H9 (cell line): ENCODE measurements around the gene KIF26A. TPM values are rescaled to one million over a fixed set of nuclear protein-coding genes. Genes with fewer than 3 reads are reported as not detected.

Experiments used
- DNase-seq: peaks from one replicate; pipeline ENCODE4 v3.0.0-alpha.2; 2017
- H2AFZ ChIP-seq: one replicate; pipeline ENCODE4 v1.6.1; 2013; ENCODE audit warnings: mild to moderate bottlenecking, low read length, control low read depth, moderate library complexity
- H2AK5ac ChIP-seq: 2 replicates; pipeline ENCODE4 v1.6.1; 2013; ENCODE audit warnings: low read length, control low read depth, mixed read lengths; ENCODE audit not compliant: insufficient read length
- H2BK120ac ChIP-seq: one replicate; pipeline ENCODE4 v1.6.1; 2013; ENCODE audit warnings: low read depth, mild to moderate bottlenecking, low read length, control low read depth, inconsistent platforms; ENCODE audit not compliant: poor library complexity, severe bottlenecking
- H2BK12ac ChIP-seq: 2 replicates; pipeline ENCODE4 v1.6.1; 2013; ENCODE audit warnings: low read length, control low read depth, mixed read lengths, low read depth; ENCODE audit not compliant: insufficient read length
- H2BK15ac ChIP-seq: 2 replicates; pipeline ENCODE4 v1.6.1; 2013; ENCODE audit warnings: low read depth, low read length, control low read depth
- H2BK20ac ChIP-seq: one replicate; pipeline ENCODE4 v1.6.1; 2013; ENCODE audit warnings: low read depth, mild to moderate bottlenecking, low read length, control low read depth, inconsistent platforms; ENCODE audit not compliant: poor library complexity, severe bottlenecking
- H2BK5ac ChIP-seq: 2 replicates; pipeline ENCODE4 v1.6.1; 2013; ENCODE audit warnings: low read length, control low read depth, mixed read lengths; ENCODE audit not compliant: insufficient read length
- H3K14ac ChIP-seq: 2 replicates; pipeline ENCODE4 v1.6.1; 2013; ENCODE audit warnings: low read length, control low read depth; ENCODE audit not compliant: insufficient read depth
- H3K18ac ChIP-seq: 2 replicates; pipeline ENCODE4 v1.6.1; 2013; ENCODE audit warnings: low read depth, mild to moderate bottlenecking, mixed read lengths, low read length, control low read depth; ENCODE audit not compliant: insufficient read length
- H3K23ac ChIP-seq: 2 replicates; pipeline ENCODE4 v1.6.1; 2013; ENCODE audit warnings: low read length, control low read depth, mixed read lengths, low read depth; ENCODE audit not compliant: insufficient read length
- H3K23me2 ChIP-seq: 2 replicates; pipeline ENCODE4 v1.6.1; 2013; ENCODE audit warnings: low read depth, mild to moderate bottlenecking, mixed read lengths, low read length, control low read depth; ENCODE audit not compliant: insufficient read length, poor library complexity, severe bottlenecking
- H3K27ac ChIP-seq: 2 replicates; pipeline ENCODE4 v1.5.1; 2013; ENCODE audit warnings: low read length, control low read depth, mixed read lengths, low read depth; ENCODE audit not compliant: insufficient read length
- H3K27me3 ChIP-seq: 2 replicates; pipeline ENCODE4 v1.6.1; 2013; ENCODE audit warnings: low read length, control low read depth, inconsistent platforms; ENCODE audit not compliant: insufficient read depth
- H3K4ac ChIP-seq: 2 replicates; pipeline ENCODE4 v1.6.1; 2013; ENCODE audit warnings: low read depth, mild to moderate bottlenecking, control low read depth, inconsistent platforms, low read length, moderate library complexity
- H3K4me1 ChIP-seq: 2 replicates; pipeline ENCODE4 v1.6.1; 2013; ENCODE audit warnings: low read length, control low read depth, inconsistent platforms; ENCODE audit not compliant: insufficient read depth
- H3K4me2 ChIP-seq: 2 replicates; pipeline ENCODE4 v1.6.1; 2013; ENCODE audit warnings: low read length, control low read depth, mixed read lengths; ENCODE audit not compliant: insufficient read length, insufficient read depth
- H3K56ac ChIP-seq: 2 replicates; pipeline ENCODE4 v1.6.1; 2013; ENCODE audit warnings: low read depth, mild to moderate bottlenecking, mixed read lengths, low read length, control low read depth; ENCODE audit not compliant: insufficient read length
- H3K79me1 ChIP-seq: 2 replicates; pipeline ENCODE4 v1.6.1; 2013; ENCODE audit warnings: low read depth, mild to moderate bottlenecking, moderate library complexity, low read length, control low read depth, inconsistent platforms; ENCODE audit not compliant: insufficient read depth, poor library complexity, severe bottlenecking
- H3K79me2 ChIP-seq: 2 replicates; pipeline ENCODE4 v1.6.1; 2013; ENCODE audit warnings: low read length, control low read depth, inconsistent platforms; ENCODE audit not compliant: insufficient read depth
- H3K9ac ChIP-seq: 2 replicates; pipeline ENCODE4 v1.6.1; 2013; ENCODE audit warnings: low read length, control low read depth, mixed read lengths; ENCODE audit not compliant: insufficient read length; ENCODE audit errors: extremely low read depth
- H3K9me3 ChIP-seq: one replicate; pipeline ENCODE4 v1.6.1; 2013; ENCODE audit warnings: low read depth, low read length, inconsistent platforms; ENCODE audit not compliant: control insufficient read depth
- H3T11ph ChIP-seq: one replicate; pipeline ENCODE4 v1.6.1; 2013; ENCODE audit warnings: mild to moderate bottlenecking, low read length, control low read depth, inconsistent platforms
- H4K20me1 ChIP-seq: one replicate; pipeline ENCODE4 v1.6.1; 2013; ENCODE audit not compliant: control insufficient read depth, insufficient read length, insufficient read depth
- H4K5ac ChIP-seq: 2 replicates; pipeline ENCODE4 v1.6.1; 2013; ENCODE audit warnings: low read depth, mild to moderate bottlenecking, mixed read lengths, low read length, control low read depth; ENCODE audit not compliant: insufficient read length
- H4K8ac ChIP-seq: replicated peaks from 2 replicates; pipeline ENCODE4 v1.6.1; 2013; ENCODE audit warnings: low read length, control low read depth, mixed read lengths, low read depth; ENCODE audit not compliant: insufficient read length
- H4K91ac ChIP-seq: 2 replicates; pipeline ENCODE4 v1.6.1; 2013; ENCODE audit warnings: low read depth, mild to moderate bottlenecking, moderate library complexity, mixed read lengths, low read length, control low read depth; ENCODE audit not compliant: insufficient read length
- H3K27ac Mint-ChIP-seq, 3 experiments: 2 replicates in 2 of 3; 3 replicates in 1 of 3; pipeline ENCODE4 v1.8.0; 2020 to 2021; ENCODE audit warnings: mixed read lengths in 3 of 3, mild to moderate bottlenecking in 1 of 3, moderate library complexity in 1 of 3
- H3K27me3 Mint-ChIP-seq: 2 replicates; pipeline ENCODE4 v1.8.0; 2021; ENCODE audit warnings: low read depth, mild to moderate bottlenecking, moderate library complexity, mixed read lengths
- H3K36me3 Mint-ChIP-seq, 3 experiments: 2 replicates in 2 of 3; 3 replicates in 1 of 3; pipeline ENCODE4 v1.8.0; 2020 to 2021; ENCODE audit warnings: low read depth in 3 of 3, mixed read lengths in 3 of 3; ENCODE audit not compliant: insufficient read depth in 1 of 3
- H3K4me1 Mint-ChIP-seq, 2 experiments: 2 replicates each; pipeline ENCODE4 v1.8.0; 2020; ENCODE audit warnings: mixed read lengths in 2 of 2
- H3K4me3 Mint-ChIP-seq, 2 experiments: 2 replicates in 1 of 2; 3 replicates in 1 of 2; pipeline ENCODE4 v1.8.0; 2020 to 2021; ENCODE audit warnings: mild to moderate bottlenecking in 2 of 2, mixed read lengths in 2 of 2, moderate library complexity in 1 of 2
- H3K9me3 Mint-ChIP-seq, 2 experiments: 2 replicates in 1 of 2; 3 replicates in 1 of 2; pipeline ENCODE4 v1.8.0; 2020; ENCODE audit warnings: mild to moderate bottlenecking in 2 of 2, mixed read lengths in 2 of 2, moderate library complexity in 1 of 2
- CTCF ChIP-seq: fragments of 200-600 bp; sonication (generic); conservative IDR thresholded peaks from 3 replicates; pipeline ENCODE4 v1.8.0; 2021; ENCODE audit warnings: antibody characterized with exemption, mild to moderate bottlenecking
- WGBS: extraction: QIAGEN DNeasy Blood & Tissue Kit; methylation state at CpG from one replicate; pipeline ENCODE4 v1.1.7; 2013; ENCODE audit warnings: missing lambda C conversion rate, low lambda C conversion rate, mixed read lengths; ENCODE audit not compliant: insufficient read length; ENCODE audit errors: extremely low coverage; 5-methylcytosine and 5-hydroxymethylcytosine counted together
- total RNA-seq: library from RNA; stranded (reverse); gene quantifications from 2 replicates; pipeline ENCODE4 v1.2.1, GENCODE V29; 2021

The KIF26A gene
- total RNA-seq, 1 experiment from 2014 or later = 44.2 TPM

- Histone ChIP-seq H4K20me1 (no peaks in the 10 kb centered on the region), H3K14ac (no peak overlapping the region), H4K5ac (no peak overlapping the region), H3K4me2 (no peak overlapping the region), H3T11ph (no peak overlapping the region), H3K18ac (no peak overlapping the region), H4K8ac (no peak overlapping the region), H3K9me3 (no peaks in the 10 kb centered on the region), H3K79me2 (no peaks in the 10 kb centered on the region; the same call in 1 of the 2 replicates), H2BK12ac (no peak overlapping the region), H4K91ac (no peak overlapping the region), H3K79me1 (no peaks in the 10 kb centered on the region), H3K27me3 (no peaks in the 10 kb centered on the region), H2BK15ac (no peak overlapping the region), H2AK5ac (no peak overlapping the region), H3K9ac (no peak overlapping the region), H3K27ac (no peak overlapping the region), H2BK20ac (no peak overlapping the region), H3K4me1 (peaks cover 4% of the 10 kb centered on the region; the same call in 1 of the 2 replicates), H3K23ac (no peak overlapping the region), H2BK120ac (no peak overlapping the region), H3K23me2 (no peaks in the 10 kb centered on the region), H3K4ac (no peak overlapping the region), H2BK5ac (no peak overlapping the region), H2AFZ (no peak overlapping the region), H3K56ac (no peak overlapping the region)
- no peak for DNase-seq
- TF ChIP-seq CTCF = no peak
- H3K4me1 Mint-ChIP-seq = peaks cover 25 to 31% of the 10 kb centered on the region in 2 experiments
- H3K4me3 Mint-ChIP-seq = peak overlapping the region; percentile 12 to 31; a peak in 3 of 5 replicates
- no peaks in the 10 kb centered on the region for H3K9me3 Mint-ChIP-seq
- H3K27me3 Mint-ChIP-seq = no peaks in the 10 kb centered on the region; the same call in 1 of the 2 replicates
- peaks cover 2 to 11% (median 7%) of the 10 kb centered on the region in 3 experiments; a peak in 4 of 7 replicates for H3K36me3 Mint-ChIP-seq
- WGBS = no CpG with 5 or more reads among the region's 27 CpGs
- peak overlapping the region; percentile 19 to 78 (median 24); a peak in 6 of 7 replicates for H3K27ac Mint-ChIP-seq
Measured at GRCh38 chr14:104169699-104170479, 31.5 kb downstream of the KIF26A start.
